SIG-M5 treated with dmso at 0.1 percent for 504 hours (cell line): ENCODE results near the gene PTPRN2.

Experiments used
- DNase-seq: peaks from one replicate; lab custom pipeline; 2025; ENCODE audit not compliant: unreplicated experiment; lab: John Stamatoyannopoulos, UW

Gene PTPRN2

DNA sequence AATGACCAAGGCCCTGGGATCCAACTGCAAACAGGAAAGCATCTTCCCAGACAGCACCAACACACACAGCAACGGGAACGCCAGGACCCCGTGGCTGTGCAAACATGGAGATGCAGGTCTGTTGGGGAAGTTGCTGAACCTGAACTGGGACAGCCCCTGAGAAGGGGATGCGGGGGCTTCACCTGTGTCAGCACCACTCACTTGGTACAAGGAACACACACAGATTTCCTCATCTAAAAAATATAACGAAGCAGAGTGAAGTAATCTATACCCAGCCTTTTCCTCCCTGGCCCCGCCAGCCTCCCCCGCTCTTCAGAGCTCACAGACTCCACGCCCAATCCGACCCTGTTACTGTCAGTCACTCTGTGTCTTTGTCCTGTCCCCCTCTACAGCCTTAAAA, 93.0 kb downstream of the PTPRN2 start:
- DNase-seq: no peak

DNA sequence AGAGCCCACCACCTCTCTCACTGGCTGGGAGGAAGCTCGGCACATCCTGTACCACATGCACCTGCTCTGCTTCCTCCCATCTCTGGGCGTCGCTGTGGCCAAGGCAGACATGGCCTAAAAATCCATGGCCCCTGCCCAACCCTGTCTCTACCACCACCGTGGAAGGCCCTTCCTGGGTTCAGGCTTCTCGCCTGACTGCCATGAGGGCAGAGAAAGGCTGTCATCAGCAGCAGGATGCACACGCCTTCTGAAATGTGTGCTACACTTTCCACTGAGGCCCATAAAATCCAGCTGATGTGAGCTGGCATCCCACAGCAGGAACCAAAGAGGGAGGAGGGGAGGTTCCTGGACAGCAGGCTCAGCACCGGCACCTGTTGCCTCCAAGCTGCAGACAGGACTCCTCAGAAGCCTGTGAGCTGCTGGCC, 93.4 kb downstream of the PTPRN2 start:
- DNase-seq: no peak

DNA sequence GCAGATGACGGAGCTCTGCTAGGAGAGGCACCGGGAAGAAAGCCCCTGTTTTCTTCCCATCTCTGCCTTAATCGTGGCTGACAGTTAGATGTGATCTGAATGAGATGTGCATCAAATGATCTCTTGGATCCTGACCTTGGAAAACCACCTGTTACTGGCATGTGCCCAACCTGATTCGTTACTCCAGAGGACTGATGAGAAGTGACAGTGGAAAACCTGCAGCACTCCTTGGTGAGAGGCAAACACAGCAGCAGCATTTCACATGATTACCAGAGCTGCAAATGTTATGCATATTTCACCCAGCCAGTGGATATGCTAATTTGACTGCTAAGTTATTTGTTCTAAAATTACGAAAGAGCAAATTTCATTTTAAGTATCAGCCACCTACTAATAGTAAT, 95.3 kb downstream of the PTPRN2 start:
- DNase-seq: no peak

DNA sequence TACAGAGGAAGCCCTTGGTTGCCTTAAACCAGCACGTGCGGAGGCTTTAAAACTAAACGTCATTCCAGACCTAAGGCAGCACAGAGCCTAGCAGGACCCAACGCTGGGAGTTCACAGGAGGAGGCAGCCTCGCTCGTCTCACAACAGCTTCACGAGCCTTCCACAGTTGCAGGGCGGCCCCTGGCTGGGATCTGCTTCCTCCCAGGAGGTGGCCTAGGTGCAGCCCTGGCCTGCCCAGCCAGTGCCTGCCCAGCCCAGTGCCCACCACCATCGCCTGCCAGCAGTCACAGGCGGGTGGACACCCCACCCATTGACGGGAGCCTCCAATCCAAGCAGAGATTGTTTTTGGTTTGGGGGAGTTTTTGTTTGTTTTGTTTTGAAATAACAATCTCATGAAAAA, 96.5 kb downstream of the PTPRN2 start:
- DNase-seq: no peak

DNA sequence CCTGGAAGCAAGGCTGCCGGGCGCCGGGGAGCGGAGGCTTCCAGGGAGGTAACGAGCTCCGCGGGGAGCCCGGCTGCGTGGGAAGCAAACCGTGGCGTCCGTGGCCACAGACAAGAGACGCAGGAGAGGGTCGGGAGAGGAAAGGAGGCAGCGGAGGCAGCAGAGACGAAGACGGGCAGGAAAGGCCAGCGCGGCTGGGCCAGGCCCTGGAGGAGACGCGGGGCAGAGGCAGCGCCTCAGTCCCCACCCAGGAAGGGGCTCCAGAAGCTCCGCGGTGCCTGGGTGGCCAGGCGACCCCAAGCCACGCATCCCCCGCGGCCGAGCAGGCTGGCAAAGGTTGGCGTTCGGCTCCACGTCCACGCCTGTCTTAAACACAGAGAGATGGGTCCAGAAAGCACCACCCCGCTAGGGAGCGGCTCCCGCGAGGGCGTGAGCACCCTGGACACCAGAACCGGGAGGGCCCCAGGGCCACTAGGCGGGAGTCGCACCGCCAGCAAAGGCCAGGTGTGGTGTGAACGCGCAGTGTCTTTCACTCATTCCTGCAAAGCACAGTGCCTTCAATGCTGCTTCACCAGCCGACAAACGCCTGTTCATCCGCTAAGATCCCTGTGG, 97.3 kb downstream of the PTPRN2 start:
- DNase-seq: no peak

DNA sequence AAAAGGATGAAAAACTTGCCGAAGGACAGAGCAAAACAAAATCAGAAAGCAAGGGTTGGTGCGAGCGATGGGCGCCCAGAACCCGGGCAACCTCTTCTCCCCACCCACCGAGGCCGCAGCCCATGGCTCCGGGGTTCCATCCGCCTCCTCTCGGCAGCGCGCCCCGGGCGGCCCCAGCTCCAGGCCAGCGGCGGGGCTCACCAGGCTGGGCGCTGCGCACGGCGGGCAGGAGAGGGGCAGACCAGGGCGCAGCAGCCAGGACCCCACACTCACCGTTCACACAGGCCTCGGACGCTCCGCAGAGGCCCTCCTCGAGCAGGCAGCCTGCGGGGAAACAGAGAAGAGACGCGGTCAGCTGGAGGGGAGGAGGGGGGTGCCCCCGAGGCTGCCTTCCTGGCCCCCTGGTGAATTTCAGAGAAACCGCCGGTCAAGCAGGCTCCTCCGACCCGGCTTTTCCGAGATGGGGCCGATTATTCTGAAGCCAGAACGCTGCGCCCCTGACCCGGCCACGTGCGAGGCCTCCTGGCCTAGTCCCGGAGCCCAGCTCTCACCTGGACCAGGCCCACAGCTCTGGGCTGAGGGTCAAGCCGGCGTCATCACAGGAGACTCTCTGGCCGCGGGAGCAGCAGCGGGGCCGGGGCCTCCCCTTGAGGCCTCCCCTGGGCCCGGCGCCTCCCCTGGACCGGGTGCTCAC, 98.0 kb downstream of the PTPRN2 start:
- DNase-seq: no peak

DNA sequence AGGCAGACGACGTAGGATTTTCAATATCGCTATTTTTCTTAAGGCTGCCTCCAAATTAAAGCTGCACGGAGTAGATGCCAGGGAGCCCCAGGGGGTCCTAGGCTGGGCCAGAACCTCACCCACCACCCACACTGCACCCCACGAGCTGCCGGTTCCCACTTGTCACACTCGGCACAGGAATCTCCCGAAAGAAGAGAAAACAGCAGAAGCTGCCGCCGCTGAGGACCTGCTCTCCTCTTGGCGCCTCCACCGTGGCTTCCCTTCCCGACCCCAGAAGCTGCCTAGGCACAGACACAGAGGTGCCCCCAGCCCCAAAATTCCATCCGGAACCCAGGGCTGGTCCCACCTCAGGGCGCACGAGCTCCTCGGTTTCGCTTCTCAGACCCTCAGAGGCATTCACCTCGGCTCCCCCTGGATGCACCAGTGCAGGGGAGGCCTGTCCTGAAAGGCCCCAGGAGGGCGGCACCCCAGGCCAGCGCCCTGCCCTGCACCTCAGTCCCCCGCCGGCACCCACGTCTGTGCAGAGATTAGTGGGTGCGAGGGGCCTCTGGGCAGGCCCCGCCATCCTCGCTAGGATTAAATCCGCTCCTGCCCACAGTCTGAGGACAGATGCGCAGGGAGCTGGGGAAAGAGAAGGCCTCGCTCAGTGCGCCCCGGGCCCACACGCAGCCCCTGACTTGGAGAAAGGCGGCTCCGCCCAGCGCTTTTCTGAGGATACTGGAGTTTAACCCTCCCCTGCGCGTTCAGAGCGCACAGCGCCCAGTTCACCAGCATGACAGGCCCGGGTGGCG, 99.2 kb downstream of the PTPRN2 start:
- DNase-seq: no peak

DNA sequence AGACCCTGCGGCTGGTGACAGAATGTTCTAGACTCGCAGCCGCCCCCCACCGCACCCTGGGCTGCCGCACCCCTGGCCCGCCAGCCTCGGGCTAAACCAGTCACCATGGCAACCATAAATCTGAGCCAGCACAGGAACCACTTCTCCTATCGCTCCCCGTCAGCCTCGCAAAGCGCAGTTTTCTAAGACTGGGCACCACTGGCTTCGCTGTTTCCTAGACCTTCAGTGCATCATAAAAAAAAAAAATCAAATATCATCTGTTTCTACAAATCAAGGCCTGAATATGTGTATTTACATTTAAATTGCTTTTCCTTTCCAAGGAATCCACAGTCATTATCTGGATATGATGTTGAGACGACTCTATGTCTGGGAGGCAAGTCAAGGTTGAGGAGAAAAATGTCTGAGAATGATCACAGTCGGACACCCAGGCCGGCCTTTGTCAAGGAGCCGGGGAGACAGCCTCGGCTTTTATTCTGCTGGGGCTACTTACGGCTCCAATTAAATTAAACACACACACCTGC, 99.9 kb downstream of the PTPRN2 start:
- DNase-seq: no peak

DNA sequence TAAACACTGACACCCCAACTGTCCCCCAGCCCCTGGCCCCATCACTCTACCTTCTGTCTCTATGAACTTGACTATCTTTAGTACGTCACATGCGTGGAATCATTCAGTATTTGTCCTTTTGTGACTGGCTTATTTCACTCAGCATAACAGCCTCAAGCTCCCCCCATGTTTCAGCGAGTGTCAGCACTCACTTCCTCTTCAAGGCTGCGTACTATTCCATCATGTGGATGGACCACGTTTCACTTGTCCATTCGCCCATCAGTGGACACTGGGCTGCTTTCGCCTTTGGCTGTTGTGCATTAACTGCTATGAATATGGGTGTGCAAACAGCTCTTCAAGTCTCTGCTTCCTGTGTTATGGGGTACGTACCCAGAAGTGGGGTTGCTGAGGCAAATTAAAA, 100.7 kb downstream of the PTPRN2 start:
- no peak for DNase-seq

DNA sequence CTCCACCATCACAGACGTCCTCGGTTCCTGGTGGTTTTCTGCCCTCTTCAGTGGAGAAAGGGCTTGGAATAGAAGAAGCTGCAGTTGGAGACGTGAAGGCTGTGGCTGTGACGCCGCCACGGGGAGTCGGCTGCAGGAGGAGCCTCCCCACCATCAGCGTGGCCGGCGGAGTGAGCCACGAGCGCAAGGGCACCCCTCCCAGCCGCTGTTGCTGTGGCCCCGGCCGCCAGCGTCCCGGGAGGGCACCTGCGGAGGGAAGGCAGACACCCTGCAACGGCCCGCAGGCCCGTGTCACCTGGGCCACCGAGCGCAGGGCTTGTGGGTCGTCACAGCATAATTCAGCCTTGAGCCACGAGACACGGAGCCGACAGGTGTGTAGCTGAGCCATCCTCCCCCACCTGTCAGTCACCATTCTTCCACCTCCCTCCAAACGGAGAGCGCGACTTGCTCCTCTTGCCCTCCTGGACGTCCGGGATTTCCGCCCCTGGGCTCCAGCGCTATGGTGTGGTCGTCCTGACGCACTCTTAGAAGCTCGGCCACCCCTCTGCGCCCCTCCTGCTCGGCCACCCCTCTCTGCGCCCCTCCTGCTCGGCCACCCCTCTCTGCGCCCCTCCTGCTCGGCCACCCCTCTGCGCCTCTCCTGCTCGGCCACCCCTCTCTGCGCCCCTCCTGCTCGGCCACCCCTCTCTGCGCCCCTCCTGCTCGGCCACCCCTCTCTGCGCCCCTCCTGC, 102.7 kb downstream of the PTPRN2 start:
- DNase-seq: no peak

DNA sequence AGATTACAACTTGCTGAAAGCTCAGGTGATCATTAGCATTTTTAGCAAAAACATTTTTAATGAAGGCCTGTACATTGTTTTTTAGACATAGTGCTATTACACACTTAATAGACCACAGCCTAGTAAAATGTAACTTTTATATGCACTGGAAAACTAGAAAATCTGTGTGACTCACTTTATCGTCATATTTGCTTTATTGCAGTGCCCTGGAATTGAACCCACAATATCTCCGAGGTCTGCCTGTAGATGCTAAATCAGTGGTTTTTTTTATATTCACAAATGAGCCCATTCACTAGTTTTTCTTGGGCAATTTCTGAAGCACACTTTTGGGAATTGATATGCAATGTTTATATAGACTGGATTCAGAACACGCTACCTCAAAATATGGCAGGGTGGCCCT, 105.1 kb downstream of the PTPRN2 start:
- DNase-seq: no peak

DNA sequence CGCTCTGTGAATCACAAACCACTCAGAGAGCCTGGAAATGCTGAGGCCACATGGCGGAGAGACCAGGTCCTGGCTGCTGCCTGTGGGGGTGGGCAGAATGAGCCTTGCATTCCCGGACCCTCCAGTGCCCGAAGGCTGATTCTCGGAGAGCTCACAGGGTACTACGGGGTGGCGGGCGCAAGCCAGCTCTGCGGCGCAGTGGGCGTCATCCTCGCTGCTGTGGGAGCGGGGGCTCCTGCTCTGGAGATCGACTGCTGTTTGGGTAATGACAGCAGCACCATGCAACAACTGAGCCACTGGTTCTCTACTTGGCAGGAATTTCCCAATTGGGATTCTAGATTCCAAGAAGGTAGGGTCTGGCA, 108.0 kb downstream of the PTPRN2 start:
- DNase-seq: no peak

DNA sequence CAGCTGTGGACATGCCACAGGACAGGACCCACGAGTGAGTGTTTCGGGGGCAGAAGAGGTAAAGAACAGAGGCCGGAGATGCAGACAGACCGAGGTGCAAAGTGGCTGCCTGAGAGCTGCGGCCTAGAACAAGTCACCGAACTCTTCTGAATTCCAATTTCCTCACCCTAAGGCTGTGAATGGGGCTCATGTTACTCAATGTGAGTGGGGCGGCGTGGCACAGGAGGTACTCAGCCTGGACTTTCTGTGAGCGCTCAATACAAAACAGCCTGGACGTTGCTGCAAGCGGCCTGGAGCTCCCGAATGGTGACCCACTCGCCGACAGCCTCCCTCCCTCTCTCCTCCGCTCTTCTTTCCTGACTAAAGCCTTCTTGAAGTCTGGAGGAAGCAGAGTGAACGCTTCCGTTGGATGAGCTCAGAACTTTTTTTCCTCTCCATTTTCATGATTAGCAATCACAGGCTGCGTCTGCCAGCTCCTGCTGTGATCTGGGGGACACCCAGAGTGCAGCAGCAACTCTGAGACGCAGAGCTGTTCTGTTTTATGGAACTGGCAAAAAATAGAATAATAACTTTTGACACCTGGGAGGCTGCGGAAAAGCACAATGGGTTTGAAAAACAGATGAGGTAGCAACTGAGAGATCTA, 108.5 kb downstream of the PTPRN2 start:
- DNase-seq: no peak

DNA sequence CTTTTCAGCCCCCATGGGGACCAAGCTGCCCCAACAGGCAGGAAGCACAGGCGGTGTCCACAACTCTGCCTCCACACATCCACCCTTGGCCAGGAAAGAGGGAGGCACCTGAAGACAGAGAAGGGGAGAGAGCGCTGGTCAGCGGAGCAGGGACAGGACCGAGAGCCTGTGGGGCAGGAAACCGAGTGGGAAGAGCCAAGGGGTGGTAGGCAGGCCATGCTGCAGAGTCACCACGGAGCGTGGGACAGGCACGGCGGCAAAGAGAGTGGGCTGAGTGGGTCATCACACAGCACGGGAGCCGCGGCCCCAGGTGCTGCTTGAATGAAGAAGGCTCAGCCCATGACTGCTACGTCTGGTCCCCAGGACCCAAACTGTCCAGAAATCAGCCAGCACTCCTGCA, 109.8 kb downstream of the PTPRN2 start:
- DNase-seq: no peak

DNA sequence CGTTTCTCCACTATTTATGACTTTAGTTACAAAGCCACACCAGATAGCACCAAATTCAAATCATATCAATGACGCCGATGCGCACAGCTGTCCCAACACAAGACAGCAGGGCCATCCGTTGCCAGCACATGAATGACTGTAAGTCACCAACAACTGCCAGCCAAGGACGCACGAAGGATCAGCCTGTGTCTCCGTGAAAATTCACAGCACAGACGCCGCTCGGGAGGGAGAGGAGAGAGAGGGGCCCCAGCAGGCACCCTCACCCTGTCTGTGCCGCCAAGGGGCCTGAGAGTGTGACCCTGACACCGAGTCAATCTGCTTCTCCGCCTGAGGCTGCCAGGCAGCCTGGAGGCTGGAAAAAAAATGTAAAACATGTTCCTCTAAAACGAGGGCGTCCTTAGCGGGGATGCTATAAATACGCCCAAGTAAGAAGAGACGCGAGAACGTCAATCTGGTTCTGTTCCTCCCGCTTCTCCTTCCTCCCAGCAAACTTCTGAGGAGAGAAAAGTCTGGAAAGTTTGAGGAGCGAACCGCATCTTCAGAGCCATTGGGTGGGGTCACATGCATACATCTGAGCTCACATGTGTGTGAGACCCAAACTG, 111.2 kb downstream of the PTPRN2 start:
- no peak for DNase-seq

DNA sequence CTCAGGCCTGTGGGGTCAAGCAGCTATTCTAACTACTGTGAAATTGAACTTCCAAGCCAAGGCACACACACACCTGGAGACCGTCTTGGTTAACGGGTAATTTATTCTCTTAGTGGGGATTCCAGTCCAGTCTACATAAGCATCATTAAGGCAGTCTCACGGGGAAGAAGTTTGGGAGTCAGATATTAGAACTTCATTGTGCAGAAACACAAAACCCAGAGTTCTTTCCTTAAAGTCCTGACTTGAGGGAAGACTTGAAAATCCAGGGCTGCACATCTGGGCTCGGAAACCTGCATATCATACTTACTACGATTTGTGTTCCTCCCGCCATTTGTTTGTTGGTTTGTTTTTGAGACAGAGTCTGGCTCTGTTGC, 112.0 kb downstream of the PTPRN2 start:
- no peak for DNase-seq

DNA sequence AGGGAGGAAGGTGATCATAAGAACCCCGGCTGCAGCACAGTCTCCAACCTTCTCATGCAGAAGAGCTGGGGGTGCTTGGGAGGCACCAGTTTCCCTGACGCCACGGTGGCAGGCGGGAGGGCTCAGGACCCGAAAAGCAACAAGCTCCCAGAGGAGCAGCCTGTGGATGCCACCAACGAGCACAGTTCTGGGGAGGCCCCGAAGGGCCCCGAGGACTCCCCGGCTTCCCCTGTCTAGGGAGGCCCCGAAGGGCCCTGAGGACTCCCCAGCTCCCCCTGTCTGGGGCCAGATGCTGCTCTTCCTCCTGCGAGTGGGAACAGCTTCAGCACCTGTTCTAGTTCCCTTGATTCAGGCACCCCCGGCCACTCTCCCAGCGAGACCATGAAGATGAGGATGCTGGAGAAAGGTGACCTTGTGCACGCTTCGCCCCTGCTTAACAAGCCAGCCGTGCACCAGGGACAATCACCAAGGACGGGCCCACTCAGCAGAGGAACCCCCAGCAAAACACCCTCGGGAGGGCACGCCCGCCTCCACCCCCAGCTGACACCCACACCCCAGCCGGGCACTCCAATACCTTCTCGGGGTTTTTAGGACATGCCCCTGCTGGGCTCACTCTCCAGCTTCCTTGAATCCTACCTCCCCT, 112.5 kb downstream of the PTPRN2 start:
- no peak for DNase-seq

DNA sequence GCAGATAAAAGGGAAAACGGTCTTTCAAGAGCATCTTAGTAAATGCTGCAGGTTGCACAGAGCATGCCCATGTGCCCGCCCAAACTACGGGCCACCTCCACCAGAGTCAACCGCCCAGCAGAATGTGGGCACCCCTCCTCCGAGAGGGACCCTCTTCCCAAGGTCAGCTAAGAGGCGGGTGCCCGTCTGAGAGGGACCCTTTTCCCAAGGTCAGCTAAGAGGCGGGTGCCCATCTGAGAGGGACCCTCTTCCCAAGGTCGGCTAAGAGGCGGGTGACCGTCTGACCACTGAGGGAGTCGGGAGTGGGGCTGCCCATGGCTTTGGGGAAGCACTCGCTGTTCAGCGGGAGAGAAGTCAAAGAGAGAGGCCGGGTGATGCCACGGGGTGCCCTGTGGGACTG, 113.1 kb downstream of the PTPRN2 start:
- no peak for DNase-seq

DNA sequence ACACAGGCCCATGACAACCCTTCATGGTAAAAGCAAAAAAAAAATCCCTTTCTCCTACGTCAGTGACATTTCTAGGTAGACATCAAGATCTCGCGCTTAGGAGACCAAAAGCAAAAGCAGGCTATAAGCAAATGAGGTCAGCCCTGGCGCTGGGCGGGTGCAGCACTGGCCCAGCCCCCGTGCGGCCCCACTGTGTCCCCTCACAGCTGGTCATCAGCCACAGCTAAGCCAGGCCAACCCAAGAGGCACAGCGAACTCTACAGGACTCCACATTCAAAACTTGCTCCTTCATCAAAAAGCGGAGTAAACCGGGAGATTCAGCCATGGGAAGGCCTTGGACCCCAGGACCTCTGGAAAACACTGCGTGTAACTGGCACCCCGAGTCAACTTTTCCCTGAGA, 113.7 kb downstream of the PTPRN2 start:
- no peak for DNase-seq

DNA sequence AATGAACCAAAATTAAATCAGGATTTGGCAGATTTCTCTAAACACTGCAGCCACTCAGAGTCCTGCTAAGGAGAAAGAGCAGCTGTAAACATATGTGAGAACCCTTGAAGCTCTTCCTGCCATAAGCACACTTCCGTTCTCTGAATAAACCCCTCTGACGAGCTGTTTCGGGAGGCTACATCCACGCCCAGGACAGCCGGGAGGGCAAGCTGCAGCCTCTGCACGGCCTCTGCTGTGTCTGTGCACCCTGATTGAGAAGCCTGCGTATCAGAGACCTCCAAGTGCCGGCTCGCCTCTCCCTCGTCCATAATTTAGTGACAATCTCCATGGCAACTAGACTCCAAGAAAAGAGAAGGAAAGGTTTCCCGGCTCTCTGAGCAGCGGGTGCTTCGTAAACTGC, 114.4 kb downstream of the PTPRN2 start:
- DNase-seq: no peak
